Upper lobe of left lung (tissue), 4 donors: ENCODE measurements around the gene STAT5B.
"Not testable (repeated sequence)": the region's sequence is repeated elsewhere in the genome, so short reads cannot be mapped to it uniquely, and the experiment has no call there.

ENCODE experiments used
- CTCF ChIP-seq, 6 experiments: fragments of 450-650 bp in 4 of 6; fragments of 200-600 bp in 2 of 6; sonication (generic) in 2 of 6; IDR thresholded peaks; one replicate each; pipeline ENCODE4 v1.5.1; 2016 to 2019; ENCODE audit warnings: antibody characterized with exemption in 6 of 6
- EP300 ChIP-seq, 4 donors: sonication (generic); formaldehyde crosslinking; IDR thresholded peaks; one replicate each; pipeline ENCODE4 v1.5.1; 2017; ENCODE audit warnings: antibody characterized with exemption in 4 of 4, control low read depth in 2 of 4
- POLR2AphosphoS5 ChIP-seq, 2 donors: sonication (generic); formaldehyde crosslinking; IDR thresholded peaks; one replicate each; pipeline ENCODE4 v1.5.1; 2017; ENCODE audit warnings: antibody characterized with exemption in 2 of 2

- TF ChIP-seq CTCF, EP300, POLR2AphosphoS5 (IDR thresholded peaks at IDR 0.05): not testable (repeated sequence)
These were observed 31.0 kb downstream of the STAT5B start for GRCh38 chr17:42245183-42245582.
